NK-92 (cell line): ENCODE results near the gene PTPRC.

Experiments used
- DNase-seq: peaks from one replicate; lab custom pipeline; 2025; ENCODE audit not compliant: unreplicated experiment; lab: John Stamatoyannopoulos, UW

PTPRC gene

DNA sequence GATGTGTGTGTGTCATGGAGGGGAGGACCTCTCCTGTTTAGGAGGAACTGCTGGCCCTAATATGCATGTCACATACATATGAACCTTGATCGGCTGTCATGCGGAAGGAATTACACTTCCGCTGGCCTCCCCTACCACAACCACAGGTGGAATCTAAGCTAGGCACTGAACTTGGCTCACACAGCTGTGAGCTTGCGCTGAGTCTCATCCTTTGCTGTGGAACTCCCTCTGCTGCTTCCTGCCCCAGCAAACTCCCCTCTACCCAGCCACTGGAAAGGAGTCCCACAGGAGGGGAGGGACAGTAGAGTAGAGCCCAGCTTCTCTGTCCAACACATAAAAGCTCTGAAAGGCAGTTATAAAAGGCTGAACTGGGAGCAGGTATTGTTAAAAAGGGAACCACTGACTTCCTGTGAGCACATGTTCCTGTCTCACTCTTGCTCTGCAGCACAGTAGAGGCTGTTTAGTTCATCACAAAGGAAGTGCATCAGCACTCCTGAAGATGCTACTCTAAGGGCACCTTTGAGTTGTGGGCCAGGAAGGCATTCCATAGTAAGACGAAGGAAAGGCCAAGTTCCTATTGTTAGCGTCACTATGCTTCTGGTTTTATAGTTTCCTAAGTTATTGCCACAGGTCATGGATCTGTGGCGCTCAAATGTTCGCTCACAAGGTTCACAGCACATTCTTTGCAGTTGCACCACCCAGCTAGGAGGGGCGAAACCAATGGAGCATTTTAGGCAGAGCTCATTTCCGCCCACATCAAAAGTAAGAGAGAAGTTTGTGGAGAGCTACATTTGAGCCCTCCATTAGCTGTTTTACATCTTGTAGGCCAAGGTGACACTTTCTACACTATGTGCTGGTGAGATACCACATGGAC lies 17.7 kb upstream of the PTPRC start:
- DNase-seq = no peak

DNA sequence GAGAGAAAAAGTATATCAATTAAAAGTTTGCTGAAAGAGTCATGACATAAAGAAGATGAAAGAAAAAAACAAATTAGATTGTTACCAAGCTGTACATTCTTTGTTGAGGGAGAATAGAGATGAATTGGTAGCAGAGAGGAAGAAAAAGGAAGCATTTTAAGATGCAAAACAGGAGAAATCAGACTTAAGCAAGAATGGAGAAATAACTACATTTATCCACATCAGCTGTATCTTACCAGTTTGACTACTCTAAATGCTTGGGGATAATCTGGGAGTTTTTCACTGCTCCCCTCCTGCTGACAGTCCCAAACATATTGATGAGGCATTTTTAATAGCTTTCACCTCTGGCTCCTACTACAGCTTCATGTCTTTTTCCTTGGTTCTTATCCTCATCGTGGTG lies 16.8 kb upstream of the PTPRC start:
- no peak for DNase-seq

DNA sequence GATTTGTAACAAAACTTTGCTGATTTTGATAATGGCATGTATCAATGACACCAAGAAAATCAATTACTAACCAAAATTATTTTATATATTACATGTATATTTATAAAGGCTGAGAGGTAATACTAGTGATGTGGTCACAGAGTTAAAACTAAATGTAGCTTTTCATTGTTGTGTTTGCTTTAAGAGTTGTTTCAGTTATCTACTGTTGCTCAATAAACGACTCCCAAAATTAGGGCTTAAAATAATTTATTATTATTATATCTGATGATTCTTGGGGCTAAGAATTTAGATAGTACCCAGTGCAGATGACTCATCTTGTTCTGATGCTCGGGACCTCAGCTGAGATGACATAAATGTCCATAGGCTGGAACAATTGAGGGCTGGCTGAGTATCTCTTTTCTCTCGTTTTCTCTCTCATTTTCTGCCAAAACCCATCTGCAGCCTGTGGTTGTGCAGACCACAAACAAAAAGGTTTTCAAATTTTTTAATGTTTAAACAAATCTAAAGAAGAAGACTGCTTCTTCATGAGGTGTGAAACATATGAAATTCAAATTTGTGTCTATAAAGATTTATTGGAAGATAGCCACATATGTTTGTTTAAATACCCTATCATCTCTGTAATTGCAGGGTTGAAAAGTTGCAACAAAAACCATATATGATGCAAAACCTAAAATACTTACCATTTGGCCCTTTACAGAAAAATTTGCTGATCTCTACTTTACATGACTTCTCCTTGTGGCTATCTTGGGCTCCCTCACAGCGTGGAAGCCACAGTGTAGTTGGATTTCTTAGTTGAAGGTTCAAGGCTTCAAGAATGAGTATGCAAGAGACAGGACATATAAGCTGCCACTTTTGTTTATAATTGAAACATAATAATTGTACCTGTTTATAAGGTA lies 14.8 kb upstream of the PTPRC start:
- DNase-seq = no peak

DNA sequence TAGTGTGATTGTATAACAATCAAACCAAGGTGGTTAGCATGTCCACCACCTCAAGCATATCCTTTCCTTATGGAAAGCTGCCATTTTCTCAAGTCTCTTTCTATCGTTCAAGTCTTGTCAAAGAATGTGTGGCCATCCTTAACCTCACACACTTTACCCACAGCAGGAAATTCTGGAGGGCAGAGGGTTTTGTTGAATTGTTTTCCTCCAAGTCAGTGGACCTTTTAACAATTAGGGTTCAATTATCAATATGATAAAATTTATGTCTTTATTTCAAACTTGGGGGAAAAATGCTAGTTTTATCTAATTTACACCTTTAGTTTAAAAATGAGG lies 14.2 kb upstream of the PTPRC start:
- DNase-seq = no peak

DNA sequence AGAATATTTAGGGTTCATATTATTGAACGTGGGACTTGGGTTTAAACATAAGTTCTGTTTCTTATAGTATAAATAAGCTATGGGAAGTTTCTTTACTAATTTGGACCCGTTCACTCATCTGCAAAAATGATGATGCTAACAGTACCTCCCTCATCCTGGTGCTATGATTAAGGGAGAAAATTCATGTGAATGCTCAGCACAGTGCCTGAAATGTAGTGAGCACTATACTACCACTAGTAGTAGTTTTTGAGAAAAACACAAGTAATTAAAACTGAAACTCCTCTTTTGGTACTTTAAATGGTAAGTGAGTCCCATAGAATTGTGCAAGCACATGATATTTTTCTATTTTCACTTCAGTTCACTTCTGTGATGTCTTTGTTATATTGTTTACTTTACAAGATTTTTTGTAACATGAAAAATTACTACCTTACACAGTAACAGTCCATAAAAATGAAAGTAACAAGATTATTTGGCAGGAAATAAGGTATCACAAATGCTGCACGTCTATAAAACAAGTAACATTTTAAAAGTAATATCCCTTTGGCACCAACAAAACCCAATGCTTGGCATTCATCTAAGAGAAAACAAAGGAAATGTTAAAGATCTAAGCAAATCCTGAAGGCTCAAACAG lies 11.3 kb upstream of the PTPRC start:
- no peak for DNase-seq

DNA sequence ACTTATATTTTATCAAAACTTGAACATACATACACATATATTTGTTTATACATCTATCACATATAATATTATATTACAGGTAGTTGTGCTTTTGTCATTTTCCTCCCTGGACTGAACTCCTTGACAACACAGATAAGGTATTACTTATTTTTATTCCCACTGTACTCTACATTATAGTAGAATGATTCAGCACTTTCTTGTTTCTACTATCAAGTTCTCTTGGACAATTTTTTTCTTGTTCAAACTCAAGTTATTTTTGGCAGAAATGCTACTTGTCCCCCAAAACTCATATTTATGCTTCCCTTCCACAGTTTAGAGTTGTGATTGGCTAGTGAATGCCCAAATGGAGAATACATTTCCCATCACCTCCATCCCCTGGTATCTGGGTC lies 10.8 kb upstream of the PTPRC start:
- no peak for DNase-seq

DNA sequence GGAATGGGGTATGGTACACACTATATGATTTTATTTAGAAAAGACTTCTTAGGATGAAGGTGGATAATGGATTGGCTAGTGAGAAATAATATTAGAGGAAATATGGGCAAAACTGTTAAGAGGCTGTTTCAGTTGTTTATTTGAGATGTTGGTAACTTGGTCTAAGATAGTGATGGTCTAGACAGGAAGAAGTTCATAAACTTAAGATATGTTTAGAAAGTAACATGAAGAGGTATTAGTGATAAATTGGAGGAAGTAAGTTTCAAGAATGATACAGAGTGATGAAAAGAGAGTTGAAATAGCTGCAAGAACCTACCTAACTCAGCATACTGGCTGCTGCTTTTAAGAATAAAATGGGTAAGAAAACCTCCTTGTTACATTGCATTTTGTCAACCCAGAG lies 9.2 kb upstream of the PTPRC start:
- DNase-seq = no peak

DNA sequence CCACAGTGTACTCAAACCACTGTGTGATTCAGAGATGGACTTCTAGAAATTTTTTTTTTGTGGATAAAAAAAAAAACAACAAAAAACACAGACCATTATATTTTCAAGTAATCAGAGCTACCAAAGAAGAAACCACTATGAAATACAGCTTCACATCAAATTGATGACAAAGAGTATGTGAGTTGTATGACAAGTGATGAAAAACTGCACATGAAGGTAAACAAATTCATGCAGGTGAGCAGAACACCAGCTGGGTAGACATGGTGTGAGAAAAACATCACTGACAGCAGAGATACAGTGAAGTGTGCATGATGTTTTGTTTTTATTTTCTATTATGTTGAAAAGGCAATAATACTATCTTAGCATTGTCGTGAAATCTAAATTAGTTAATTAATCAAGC lies 8.0 kb upstream of the PTPRC start:
- DNase-seq = no peak

DNA sequence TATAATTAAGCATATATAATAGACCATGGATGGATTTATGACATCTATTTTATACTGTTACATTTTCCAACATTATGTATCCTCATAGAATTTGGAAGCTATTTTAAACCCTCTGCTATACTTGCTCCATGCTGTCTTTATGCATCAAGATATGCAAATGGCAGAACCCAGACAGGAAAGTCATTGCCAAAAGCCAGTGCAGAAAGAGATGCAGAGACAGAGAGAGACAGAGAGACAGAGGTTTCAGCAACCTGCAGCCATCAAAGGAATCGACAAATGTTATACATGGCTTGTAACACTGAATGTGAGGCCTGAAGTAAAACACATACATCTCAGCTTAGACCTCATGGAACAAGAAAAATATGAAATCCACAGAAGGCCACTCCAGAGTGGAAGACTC lies 7.5 kb upstream of the PTPRC start:
- no peak for DNase-seq

DNA sequence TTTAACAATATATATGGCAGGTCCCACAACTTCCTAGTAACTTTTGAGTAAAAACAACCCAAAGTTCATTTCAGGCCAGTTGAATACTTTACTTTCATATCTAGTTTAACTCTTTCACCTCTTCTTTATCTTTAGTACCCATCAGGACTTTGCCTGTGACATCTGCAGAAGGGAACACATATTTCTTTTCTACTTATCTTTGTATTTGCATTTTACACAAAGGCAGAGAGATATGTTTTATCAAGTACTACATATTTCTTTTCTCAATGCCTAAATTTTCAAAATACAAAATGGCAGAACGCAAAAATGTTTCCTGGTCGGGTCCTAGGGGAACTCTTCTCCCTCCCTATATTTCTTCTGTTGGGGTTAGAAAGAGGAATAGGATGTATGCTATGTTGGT lies 6.8 kb upstream of the PTPRC start:
- DNase-seq = no peak

DNA sequence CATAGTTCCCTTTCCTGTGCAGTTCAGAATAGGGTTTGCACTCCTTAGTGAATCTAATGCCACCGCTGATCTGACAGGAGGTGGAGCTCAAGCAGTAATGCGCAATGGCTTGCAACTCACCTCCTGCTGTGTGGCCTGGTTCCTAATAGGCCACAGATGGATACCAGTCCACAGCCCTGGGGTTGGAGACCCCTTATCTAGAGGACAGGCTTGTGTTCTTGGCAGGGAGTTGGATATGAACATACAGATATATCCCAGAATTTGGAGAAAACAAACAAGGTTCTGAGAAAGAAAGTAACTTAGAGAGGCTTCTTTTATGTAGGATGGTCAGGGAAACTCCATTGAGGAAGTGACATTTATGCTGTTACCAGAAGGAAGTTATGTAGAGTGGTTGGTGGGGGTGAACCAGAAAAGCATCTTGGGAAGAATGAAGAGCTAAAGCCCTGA lies 5.1 kb upstream of the PTPRC start:
- no peak for DNase-seq

DNA sequence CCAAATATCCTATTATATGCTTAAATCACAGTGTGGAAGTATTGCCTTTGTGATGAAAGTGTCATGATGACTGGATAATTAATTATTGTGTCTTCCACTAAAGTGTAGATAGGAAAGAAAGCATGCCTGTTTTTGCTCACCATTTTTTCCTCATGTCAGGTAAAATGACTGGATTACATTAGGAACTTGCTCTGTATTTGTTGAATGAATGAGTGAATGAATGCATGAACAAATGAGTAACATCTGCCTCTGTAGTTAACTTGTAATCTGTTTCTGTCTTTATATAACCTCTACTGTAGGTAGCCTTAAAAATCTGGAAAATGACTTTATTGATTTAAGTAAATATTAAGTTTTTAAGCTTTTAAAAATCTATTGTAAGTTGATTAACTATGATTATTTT lies 2.9 kb upstream of the PTPRC start:
- no peak for DNase-seq

DNA sequence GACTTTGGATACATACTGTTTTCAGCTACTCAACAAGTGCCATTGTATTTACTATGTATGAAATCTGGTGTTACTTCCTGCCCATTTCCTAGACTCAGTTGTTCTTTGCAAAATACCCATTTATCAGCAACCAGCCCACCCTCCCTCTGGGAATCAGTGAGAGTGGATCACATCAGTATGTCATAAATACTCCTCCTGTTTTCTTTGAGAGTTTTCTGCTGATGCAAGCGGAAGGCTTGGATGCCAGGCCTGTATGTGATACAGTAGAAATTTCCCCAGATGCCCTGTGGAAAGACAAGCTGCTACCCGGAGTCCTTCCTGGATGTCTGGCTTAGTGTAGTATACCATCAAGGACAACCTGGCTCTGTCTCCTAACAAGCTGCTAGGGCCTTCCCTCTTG lies 2.4 kb upstream of the PTPRC start:
- no peak for DNase-seq

DNA sequence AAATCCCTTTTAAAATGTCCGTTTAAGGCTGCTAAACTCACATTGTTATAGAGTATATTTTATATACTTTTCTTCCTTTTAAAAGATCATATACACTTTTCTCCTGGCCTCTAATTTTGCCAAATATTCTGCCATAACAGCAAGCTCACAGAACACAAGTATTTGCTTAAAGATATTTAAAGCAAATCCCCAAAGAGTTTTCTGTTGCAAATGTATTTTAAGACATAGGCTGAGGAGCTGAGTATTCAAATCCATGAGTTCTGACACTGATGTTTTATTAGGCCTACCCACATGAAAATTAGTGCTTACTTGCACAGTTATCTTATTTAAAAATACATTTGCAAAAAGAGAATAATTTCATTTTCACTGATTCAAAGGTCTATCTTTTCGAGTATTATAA lies 1.7 kb upstream of the PTPRC start:
- no peak for DNase-seq

DNA sequence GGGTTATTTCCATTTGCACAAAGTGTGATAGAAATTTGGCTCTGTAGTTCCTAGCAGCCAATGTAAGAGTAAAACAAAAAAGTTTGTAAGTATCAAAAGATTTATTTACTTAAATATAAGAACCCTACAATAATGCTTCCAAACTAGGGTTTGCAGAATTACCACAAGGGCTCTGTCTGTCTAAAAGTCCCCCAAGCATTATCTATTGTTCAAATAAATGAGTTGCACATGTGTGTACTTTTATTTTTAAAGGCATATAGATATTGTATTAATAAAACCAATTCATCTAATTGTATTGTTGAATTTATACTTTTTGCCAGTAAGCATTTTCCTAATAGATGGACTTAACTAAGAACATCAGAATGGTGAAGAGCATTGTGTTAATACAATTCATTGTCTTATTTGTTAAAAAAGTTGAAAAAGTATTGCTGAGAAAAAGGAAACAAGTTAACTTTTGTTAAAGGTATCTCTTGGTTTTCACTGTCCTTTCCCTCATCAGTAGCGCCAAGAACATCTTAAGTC lies 863 bp upstream of the PTPRC start:
- DNase-seq = no peak

DNA sequence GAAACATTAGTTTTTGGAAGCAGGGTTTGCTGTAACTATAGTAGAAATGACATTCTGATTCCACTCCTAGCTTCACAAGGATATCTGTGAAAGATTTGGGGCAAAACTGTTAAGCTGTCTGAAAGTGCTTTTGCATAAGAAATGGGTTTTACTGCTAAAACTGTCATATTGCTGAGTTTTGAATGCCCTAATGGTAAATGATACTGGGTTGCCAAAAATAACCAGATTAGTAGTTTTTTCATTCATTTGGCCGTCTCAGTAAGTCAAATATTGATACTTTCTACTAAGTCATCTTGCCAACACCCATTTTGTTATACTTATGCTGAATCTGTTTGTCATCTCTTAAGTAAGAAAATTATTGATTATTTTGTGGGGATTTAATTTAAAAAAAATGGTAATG lies 399 bp upstream of the PTPRC start:
- no peak for DNase-seq

DNA sequence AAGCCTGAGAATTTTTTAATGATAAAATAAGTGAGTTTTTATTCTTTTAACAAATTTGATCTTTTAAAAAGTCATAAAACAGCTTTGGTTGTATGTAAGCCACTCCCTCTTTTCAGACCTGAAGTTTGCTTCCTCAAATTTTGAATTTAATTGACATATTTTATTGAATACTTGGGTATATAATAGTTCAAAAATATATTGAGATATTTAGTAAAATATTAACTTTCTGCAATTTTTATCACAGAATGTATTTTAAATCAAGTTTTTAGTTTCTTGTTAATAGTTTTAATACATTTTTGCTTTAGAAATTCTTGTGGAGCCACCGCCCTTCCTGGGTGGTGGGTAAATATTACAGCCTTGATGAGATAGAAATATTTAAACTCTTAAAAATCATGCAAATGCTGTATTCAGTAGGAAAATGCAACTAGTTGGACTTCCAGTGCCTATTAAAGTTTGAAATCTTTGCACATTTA lies 867 bp downstream of the PTPRC start:
- DNase-seq = no peak

DNA sequence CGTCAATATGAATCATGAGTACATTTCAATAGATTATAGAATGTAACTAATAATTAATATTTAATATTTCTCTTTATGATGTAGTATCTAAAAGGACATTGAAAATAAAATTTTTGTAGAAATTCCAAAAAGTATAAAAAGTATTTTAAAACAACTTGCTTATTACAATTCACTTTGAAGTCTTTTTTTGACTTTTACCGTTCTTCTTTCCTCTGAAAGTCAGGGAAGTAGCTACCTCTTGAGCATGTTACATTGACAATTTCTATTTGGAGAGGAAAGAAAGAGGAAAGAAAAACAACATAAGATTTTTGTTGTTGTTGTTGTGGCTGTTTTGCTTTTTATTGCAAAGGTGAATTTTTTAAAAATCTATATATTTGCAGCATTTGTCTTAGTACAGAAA lies 1.3 kb downstream of the PTPRC start:
- no peak for DNase-seq

DNA sequence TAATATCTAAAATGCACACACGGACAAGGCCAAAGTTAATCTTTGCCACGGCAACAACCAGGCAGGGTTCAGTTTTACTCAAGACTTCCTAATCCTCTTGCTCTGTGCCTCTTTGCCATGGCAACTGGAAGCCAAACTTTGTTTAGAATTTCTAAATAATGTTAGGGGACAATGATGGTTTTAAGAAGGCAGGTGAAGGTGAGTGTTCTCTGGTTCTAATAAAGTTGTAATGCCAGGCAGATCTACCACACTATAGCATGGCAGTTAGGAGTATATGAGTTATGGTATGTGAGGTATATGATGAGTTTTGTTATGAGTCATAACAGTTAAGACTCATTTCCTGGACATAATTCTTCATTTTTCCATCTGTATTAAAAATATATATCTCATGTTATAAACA lies 2.7 kb downstream of the PTPRC start:
- no peak for DNase-seq

DNA sequence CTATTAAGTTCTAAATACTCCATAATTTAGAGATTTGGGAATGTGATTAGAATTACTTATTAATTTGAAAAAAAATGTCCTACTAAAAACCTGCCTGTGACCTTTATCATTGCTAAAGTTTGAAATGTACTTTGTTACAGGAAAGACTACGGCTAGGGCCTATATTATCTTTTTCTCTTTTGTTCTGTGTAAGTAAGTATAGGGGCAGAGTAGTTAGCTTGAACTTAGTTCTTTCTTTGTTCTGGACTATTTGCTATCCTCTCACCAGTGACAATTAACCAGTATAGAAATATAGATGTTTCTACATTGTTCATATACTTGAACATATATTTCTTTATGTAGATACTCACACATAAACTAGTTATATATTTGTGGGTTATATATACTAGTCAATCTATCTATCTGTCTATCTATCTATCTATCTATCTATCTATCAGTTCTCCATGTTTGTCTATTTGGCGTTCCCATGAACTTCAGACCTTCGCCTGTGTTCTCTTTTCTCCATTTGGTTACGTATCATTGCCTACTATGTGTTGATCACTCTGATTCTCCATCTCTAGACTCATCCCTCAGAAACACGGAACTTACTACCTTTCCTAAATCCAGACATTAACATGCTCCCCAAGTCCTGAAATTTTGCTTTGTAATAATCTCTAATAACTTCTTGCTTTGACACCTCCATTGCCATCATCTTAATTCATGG lies 3.3 kb downstream of the PTPRC start:
- no peak for DNase-seq

DNA sequence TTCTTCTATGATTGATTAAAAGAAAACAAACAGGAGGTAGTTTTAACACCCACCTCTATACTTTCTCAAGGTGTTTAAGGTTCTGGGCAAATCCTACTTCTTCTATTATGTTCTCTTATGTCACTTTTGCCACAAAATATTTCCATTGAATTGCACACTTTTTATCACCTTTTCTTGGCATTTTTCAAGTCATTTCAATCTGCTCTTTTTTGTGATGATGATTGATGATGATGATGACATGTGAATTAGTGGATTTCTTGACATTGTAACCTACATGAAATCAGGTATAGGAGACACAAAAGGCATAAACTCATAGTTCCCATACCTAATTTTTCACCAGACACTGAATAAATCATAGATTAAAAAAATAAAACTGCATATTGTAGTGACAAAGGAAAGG lies 4.1 kb downstream of the PTPRC start:
- no peak for DNase-seq
